Loucy (cell line): ENCODE results near the gene EREG.

Experiments
- H2AFZ ChIP-seq: fragments of 200-600 bp; sonication (generic); 2 replicates; pipeline ENCODE4 v1.6.0; 2016; ENCODE audit warnings: antibody characterized with exemption, mild to moderate bottlenecking, low read length, moderate library complexity
- H3F3A ChIP-seq: fragments of 200-600 bp; 2 replicates; pipeline ENCODE4 v1.6.0; 2016; ENCODE audit warnings: antibody characterized with exemption, low read depth, mild to moderate bottlenecking
- H3K27me3 ChIP-seq: fragments of 200-600 bp; sonication (generic); 2 replicates; pipeline ENCODE4 v1.6.1; 2014; ENCODE audit warnings: low read length, mild to moderate bottlenecking; ENCODE audit not compliant: insufficient read depth, poor library complexity, severe bottlenecking
- H3K36me3 ChIP-seq: fragments of 200-600 bp; sonication (generic); 2 replicates; pipeline ENCODE4 v1.6.1; 2016; ENCODE audit warnings: low read length; ENCODE audit not compliant: insufficient read depth
- H3K4me1 ChIP-seq: fragments of 200-600 bp; sonication (generic); 2 replicates; pipeline ENCODE4 v1.5.1; 2014; ENCODE audit warnings: low read length, mild to moderate bottlenecking; ENCODE audit not compliant: insufficient read depth, poor library complexity, severe bottlenecking
- H3K4me2 ChIP-seq: fragments of 200-600 bp; sonication (generic); 2 replicates; pipeline ENCODE4 v1.6.0; 2014; ENCODE audit warnings: antibody characterized with exemption, low read length, low read depth, mild to moderate bottlenecking; ENCODE audit not compliant: poor library complexity, severe bottlenecking
- H3K4me3 ChIP-seq: fragments of 200-600 bp; sonication (generic); 2 replicates; pipeline ENCODE4 v1.5.1; 2014; ENCODE audit warnings: low read length, mild to moderate bottlenecking, mixed read lengths; ENCODE audit not compliant: poor library complexity, severe bottlenecking
- H3K79me2 ChIP-seq: fragments of 200-600 bp; sonication (generic); 2 replicates; pipeline ENCODE4 v1.6.1; 2014; ENCODE audit warnings: low read length; ENCODE audit not compliant: insufficient read depth
- H3K9ac ChIP-seq: fragments of 200-600 bp; sonication (generic); 2 replicates; pipeline ENCODE4 v1.6.0; 2014; ENCODE audit warnings: mild to moderate bottlenecking, low read depth, low read length, moderate library complexity; ENCODE audit not compliant: poor library complexity, severe bottlenecking
- H3K9me2 ChIP-seq: fragments of 200-600 bp; sonication (generic); replicated peaks from 2 replicates; pipeline ENCODE4 v1.6.1; 2016; ENCODE audit warnings: low read depth, low read length, mixed read lengths
- H3K9me3 ChIP-seq: fragments of 200-600 bp; sonication (generic); 2 replicates; pipeline ENCODE4 v1.6.1; 2014; ENCODE audit warnings: mild to moderate bottlenecking, antibody characterized with exemption, low read length, low read depth; ENCODE audit not compliant: insufficient read depth
- H4K20me1 ChIP-seq: fragments of 200-600 bp; sonication (generic); 2 replicates; pipeline ENCODE4 v1.6.0; 2014; ENCODE audit warnings: antibody characterized with exemption, low read length, mild to moderate bottlenecking; ENCODE audit not compliant: insufficient read depth, poor library complexity, severe bottlenecking
- EZH2phosphoT487 ChIP-seq: fragments of 200-600 bp; IDR thresholded peaks from 2 replicates; pipeline ENCODE4 v1.6.1; 2018; ENCODE audit warnings: antibody characterized with exemption, mild to moderate bottlenecking, moderate library complexity, borderline replicate concordance
- TF ChIP-seq, protein P1 (sequence below): fragments of 200-600 bp; sonication (generic); conservative IDR thresholded peaks from 2 replicates; pipeline ENCODE4 v1.5.1; 2014; ENCODE audit warnings: mild to moderate bottlenecking, antibody characterized with exemption, low read length

EREG gene

DNA sequence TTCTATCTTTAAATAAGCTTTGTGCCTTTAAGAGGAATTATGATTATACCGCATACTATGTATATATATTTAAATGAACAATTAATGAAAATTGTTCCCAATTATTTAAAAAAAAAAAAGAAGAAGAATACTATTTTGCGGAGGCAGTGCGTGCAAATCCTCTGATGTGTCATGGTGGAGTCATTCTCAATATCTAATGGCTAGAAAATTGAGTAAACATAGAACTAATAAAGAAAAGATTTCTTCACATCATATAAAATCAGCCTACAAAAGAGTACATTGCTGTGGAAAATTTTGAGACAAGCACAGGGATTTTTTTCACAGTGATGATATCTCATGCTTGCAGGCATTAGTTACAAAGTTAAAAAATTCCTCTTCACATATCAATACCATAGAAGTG, 2.6 kb upstream of the EREG start:
- no peak overlapping the region for H3K4me2 ChIP-seq
- no peaks in the 10 kb centered on the region for H3K79me2 ChIP-seq
- H3K9me2 ChIP-seq, result no peaks in the 10 kb centered on the region
- H2AFZ ChIP-seq, result no peak overlapping the region
- H4K20me1 ChIP-seq, result no peaks in the 10 kb centered on the region
- TF ChIP-seq, protein P1, sequence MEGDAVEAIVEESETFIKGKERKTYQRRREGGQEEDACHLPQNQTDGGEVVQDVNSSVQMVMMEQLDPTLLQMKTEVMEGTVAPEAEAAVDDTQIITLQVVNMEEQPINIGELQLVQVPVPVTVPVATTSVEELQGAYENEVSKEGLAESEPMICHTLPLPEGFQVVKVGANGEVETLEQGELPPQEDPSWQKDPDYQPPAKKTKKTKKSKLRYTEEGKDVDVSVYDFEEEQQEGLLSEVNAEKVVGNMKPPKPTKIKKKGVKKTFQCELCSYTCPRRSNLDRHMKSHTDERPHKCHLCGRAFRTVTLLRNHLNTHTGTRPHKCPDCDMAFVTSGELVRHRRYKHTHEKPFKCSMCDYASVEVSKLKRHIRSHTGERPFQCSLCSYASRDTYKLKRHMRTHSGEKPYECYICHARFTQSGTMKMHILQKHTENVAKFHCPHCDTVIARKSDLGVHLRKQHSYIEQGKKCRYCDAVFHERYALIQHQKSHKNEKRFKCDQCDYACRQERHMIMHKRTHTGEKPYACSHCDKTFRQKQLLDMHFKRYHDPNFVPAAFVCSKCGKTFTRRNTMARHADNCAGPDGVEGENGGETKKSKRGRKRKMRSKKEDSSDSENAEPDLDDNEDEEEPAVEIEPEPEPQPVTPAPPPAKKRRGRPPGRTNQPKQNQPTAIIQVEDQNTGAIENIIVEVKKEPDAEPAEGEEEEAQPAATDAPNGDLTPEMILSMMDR, result no peak
- no peak for TF ChIP-seq EZH2phosphoT487
- no peak overlapping the region for H3K9ac ChIP-seq
- H3K4me1 ChIP-seq, result no peaks in the 10 kb centered on the region
- no peaks in the 10 kb centered on the region for H3K9me3 ChIP-seq
- no peaks in the 10 kb centered on the region for H3K27me3 ChIP-seq
- H3K36me3 ChIP-seq, result no peaks in the 10 kb centered on the region
- H3F3A ChIP-seq, result no peaks in the 10 kb centered on the region
- no peak overlapping the region for H3K4me3 ChIP-seq

DNA sequence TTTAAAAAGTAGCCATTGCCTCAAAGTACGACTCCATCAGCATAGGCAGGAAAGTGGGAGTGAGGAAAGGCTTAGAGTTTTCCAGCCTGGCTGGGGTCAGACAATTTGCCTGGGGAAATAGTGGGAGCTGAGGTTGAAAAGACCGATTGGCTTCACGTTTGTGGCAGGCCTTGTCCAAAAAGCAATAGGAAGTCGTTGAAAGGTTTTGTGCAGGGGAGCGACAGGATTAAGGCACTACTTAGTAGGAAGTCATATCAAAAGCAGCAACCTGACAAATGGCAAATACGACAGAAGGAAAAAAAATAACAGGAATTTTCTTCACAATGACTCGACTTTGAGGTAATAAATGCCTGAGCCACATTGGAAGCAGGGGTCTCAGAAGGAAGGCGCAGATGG, 691 bp upstream of the EREG start:
- Histone ChIP-seq H3K27me3 (no peaks in the 10 kb centered on the region), H3K4me2 (no peak overlapping the region), H3K9ac (no peak overlapping the region), H3K4me3 (no peak overlapping the region), H3K79me2 (no peaks in the 10 kb centered on the region), H3K9me2 (no peaks in the 10 kb centered on the region), H4K20me1 (no peaks in the 10 kb centered on the region), H3K4me1 (no peaks in the 10 kb centered on the region), H3K36me3 (no peaks in the 10 kb centered on the region), H2AFZ (no peak overlapping the region), H3K9me3 (no peaks in the 10 kb centered on the region), H3F3A (no peaks in the 10 kb centered on the region)
- TF ChIP-seq, protein P1, result no peak
- TF ChIP-seq EZH2phosphoT487, result no peak

DNA sequence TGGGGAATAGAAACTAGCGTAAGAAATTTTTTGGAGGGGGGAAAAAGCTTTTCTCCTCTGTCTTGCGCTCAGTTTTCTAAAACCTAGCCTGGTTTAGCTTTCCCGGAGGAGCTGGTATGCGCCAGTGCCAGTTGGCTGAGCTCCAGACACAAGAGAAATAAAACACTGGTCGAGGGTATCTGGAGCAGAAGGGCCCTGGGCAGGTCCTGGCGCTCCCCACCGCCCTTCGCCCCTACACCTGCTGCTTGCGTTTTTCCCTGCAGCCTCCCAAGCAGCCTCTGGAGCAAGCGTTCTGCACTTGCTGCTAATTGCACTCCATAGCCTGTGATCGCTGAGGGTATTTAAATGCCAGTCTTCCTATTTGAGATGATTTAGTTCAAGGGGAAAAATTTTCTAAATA, 816 bp downstream of the EREG start:
- H3K9ac ChIP-seq, result no peak overlapping the region
- H3K79me2 ChIP-seq, result no peaks in the 10 kb centered on the region
- no peaks in the 10 kb centered on the region for H3K4me1 ChIP-seq
- H3K27me3 ChIP-seq, result no peaks in the 10 kb centered on the region
- TF ChIP-seq EZH2phosphoT487, result no peak
- TF ChIP-seq, protein P1, result no peak
- no peaks in the 10 kb centered on the region for H3F3A ChIP-seq
- H3K4me3 ChIP-seq, result no peak overlapping the region
- H4K20me1 ChIP-seq, result no peaks in the 10 kb centered on the region
- no peaks in the 10 kb centered on the region for H3K9me3 ChIP-seq
- no peak overlapping the region for H3K4me2 ChIP-seq
- no peak overlapping the region for H2AFZ ChIP-seq
- no peaks in the 10 kb centered on the region for H3K9me2 ChIP-seq
- H3K36me3 ChIP-seq, result no peaks in the 10 kb centered on the region
